ENCODE measurements around the gene ANKRD42. TPM values are rescaled to one million over a fixed set of nuclear protein-coding genes. Genes with fewer than 3 reads are reported as not detected.
"Not testable (repeated sequence)": the region's sequence is repeated elsewhere in the genome, so short reads cannot be mapped to it uniquely, and the experiment has no call there.

ANKRD42 gene
- total RNA-seq, 1 donor from 2014 or later, result 6.3 TPM

- DNase-seq, result no peak
These were observed 55.9 kb downstream of the ANKRD42 start for GRCh38 chr11:83249445-83249844.

- no peak for DNase-seq
These were observed 56.6 kb downstream of the ANKRD42 start for GRCh38 chr11:83249972-83250593.

DNA sequence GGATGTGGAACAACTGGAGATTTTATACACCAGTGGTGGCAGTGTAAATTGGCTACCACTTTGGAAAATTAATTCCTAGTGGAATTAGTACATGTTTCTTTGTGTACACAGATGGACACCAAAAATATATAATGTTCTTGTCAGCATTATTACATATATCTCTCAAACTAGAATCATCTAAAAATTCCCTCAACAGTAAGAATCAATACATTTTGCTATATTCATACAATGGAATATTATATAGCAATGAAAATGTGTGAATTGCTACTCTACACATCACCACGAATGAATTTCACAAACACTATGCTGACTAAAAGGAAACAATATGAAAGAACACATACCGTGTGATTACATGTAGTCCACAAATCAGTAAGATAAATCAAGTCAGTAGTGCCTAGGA lies 58.8 kb downstream of the ANKRD42 start:
- DNase-seq, result no peak

- DNase-seq, result no peak
These were observed 59.4 kb downstream of the ANKRD42 start for GRCh38 chr11:83252941-83253340.

DNA sequence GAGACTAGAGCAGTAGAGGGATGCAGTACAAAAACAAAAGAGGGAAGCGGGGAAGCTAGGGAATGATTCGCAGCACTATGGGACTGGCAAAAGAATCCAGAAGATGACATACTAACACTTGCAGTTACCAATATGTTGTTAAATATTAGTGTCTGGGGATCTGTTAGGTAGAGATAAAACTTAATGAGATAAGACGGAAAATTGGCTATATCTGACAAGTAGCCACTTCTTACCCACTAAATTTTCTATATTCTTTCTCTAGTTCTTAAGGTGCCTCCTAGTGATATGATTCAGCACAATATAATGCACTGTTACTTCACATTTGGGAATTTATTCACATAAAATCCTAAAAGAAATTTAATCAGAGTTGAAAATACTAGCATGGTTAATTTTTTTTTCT lies 61.9 kb downstream of the ANKRD42 start:
- DNase-seq, result no peak

DNA sequence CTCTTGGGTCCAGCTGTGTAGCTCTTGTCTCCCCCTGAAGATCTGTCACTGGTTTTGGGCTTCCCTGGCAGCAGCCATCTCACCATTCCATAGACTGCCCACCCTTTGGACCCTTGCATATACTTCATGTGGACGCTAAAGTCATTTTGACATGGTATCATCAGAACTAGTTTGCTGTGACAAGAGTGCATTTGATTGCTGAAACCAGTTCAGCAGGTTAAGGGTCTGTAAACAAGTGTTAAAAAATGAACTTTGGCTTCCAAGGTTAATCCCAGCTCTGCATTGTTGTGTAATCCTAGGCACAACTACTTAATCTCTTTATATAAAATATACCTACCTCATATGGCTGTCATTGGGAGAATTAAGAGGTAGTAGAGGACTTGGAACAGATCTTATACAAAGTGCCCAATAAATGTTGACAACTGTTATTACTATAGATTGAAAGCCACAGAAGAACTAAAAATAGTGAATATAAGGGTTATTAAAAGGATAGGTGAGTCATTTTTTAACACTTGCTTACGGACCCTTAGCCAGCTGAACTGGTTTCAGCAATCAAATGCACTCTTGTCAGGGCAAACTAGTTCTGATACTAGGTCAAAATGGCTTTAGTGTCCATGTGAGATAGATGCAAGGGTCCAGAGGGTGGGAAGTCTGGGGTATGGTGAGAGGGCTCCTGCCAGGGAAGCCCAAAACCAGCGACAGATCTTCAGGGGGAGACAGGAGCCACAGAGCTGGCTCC lies 63.3 kb downstream of the ANKRD42 start:
- DNase-seq, result no peak

- DNase-seq, result no peak
These were observed 64.3 kb downstream of the ANKRD42 start for GRCh38 chr11:83257761-83258168.

DNA sequence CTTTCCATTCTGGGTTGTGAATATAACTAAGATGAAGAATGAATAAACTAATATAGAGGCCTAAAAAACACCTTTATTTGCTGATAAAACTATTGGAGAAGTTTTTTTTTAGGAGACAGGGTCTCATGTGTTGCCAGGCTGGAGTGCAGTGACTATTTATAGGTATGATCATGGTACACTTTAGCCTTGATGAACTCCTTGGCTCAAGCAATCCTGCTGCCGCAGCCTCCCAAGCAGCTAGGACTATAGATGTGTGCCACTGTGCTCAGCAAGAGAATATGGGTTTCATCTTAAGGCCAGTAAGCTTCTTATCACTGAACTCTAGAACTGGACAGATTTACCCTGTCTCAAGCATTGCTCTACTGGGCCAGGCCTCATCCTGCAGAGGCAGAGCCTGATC lies 66.0 kb downstream of the ANKRD42 start:
- DNase-seq, result no peak

- DNase-seq, result no peak
These were observed 71.8 kb downstream of the ANKRD42 start for GRCh38 chr11:83265331-83265730.

- not testable (repeated sequence) for DNase-seq
These were observed 75.6 kb downstream of the ANKRD42 start for GRCh38 chr11:83269080-83269479.

GRCh38 chr11:83271734-83272133 lies 78.2 kb downstream of the ANKRD42 start:
- DNase-seq, result not testable (repeated sequence)

DNA sequence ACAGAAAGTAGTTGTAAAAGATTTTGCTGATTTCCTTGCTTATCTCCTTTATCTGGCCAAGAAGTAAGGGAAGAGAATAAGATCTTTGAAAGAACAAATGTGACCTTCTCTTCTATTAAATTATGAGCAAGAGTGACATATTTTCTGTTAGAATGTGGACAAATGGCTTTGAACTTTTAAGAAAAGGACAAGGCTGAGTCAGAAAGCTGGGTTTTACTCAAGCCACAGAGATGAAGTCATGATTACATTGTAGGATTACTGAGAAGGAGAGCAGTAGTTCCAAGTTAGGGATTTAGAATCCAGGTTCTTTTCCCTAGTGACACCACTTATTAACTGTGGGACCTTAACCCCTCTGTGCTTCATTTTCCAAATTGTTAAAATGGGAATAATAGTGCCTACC lies 79.1 kb downstream of the ANKRD42 start:
- DNase-seq, result no peak

DNA sequence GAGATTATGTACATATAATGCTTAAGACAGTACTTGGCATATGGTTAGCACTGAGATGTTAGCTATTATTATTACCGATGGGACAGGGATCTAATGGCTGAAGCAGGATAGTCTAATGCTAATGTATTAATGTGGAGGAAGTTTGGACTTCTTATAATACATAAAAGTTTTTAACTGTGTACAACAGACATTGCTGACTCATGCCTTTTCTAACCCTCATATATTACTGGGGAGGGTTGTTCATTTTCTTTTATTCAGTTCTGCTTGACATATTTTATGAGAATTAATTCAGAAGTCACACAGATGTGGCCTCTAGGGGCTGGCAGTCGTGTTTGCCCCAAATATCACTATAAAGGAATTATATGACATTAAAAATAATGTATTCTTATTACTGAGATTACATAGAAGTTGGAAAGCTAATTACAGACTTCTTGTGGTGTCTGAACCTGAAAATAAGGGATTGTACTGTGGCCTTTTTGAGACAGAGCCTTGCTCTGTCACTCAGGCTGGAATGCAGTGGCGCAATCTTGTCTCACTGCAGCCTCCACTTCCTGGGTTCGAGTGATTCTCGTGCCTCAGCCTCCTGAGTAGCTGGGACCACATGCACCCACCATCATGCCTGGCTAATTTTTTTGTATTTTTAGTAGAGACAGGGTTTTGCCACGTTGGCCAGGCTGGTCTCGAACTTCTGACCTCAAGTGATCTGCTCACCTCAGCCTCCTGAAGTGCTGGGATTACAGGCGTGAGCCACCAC lies 82.6 kb downstream of the ANKRD42 start:
- no peak for DNase-seq

- no peak for DNase-seq
These were observed 84.8 kb downstream of the ANKRD42 start for GRCh38 chr11:83278351-83278750.

GRCh38 chr11:83280256-83280655 lies 86.7 kb downstream of the ANKRD42 start:
- DNase-seq, result no peak

DNA sequence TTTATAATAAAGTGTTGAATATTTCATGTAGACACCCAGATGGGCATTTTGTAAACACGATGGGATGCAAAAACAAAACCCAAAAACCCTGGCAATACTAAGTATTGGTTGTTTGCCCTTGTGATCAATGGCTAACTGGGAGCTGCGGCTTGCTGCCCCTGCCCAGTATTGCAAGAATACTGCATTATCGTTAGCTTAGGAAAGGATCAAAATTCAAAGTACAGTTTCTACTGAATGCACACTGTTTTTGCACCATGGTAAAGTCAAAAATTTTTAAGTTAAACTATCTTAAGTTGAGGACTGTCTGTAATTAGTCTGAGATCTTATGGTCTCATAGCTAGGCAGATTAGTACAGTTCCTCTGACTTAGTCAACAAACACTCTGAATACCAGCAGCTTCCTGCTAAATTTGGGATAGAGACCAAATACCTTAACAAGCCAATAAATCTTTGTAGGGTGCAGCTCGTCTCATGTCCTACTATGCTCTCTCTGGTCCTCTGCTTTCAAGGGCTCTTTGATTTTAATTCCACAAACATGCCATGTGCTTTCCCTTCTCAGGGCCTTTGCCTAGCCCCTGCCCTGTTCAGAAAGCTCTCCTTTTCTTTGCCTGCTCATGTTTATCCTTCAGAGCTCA lies 88.7 kb downstream of the ANKRD42 start:
- DNase-seq, result no peak

GRCh38 chr11:83284501-83285150 lies 91.1 kb downstream of the ANKRD42 start:
- DNase-seq, result peak; percentile 4

DNA sequence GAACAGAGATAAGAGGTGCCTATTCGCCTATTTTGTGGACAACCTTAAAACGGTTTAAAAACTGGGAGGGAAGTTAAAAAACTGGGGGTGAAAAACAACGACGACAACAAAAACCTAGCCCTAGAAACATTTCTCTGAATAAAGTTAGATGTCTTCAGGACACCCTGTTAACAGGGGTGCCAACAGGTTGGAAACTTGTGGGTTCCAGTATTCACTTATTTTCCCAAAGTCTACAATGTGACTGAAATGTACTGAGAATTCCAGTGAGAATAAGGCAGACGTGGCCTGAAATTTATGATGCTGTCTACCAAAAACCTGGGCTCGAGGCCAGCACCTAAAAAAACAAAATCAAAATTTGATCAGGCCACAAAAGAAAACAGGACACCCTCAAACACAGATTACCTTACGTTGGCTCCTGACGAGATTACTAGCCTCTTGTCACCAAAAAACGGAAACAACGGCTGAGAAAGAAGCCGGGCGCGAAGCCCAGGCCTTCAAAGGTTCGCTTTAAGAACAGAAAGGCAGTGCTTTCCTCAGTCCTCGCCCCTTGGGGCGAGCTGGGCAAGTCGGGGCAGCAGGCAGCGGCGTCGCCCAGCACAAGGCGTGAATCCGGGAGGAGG lies 91.7 kb downstream of the ANKRD42 start:
- DNase-seq, result peak; percentile 51

GRCh38 chr11:83285771-83286528 lies 92.4 kb downstream of the ANKRD42 start, which contains the start of gene CCDC90B:
Gene CCDC90B, minus strand, starts transcription at chr11:83286367. Its CDS starts 395 bp downstream, at chr11:83285972.
- peak; percentile 99 for DNase-seq

GRCh38 chr11:83287631-83288030 lies 94.1 kb downstream of the ANKRD42 start:
- DNase-seq, result no peak

Data from skin of body (tissue), 2 donors.